Heart left ventricle (tissue), 13 donors: Measurements from ENCODE around the gene CAPN2.

ENCODE experiments used
- POLR2A ChIP-seq, 2 donors: fragments of 450-650 bp; IDR thresholded peaks; one replicate each; pipeline ENCODE4 v1.6.1; 2017; ENCODE audit warnings: antibody characterized with exemption in 2 of 2, mild to moderate bottlenecking in 2 of 2, moderate library complexity in 2 of 2
- TF ChIP-seq, protein P1 (sequence below), 12 donors: fragments of 200-600 bp; sonication (generic) in 4 of 12; IDR thresholded peaks; one replicate each; pipeline versions ENCODE4 v1.5.0 to v1.8.0; 2018 to 2022; ENCODE audit warnings: antibody characterized with exemption in 12 of 12, mild to moderate bottlenecking in 5 of 12
- donor health status: ischemic (EF 13 %, LVEDD 7.1; RV severe dilation, severe dysfunction).
- donor health status: DM: no; HTN: yes; CAD: no.
- donor health status: DM: no; HTN: no; CAD: no.
- donor health status: ischemic (EF 25% LVEDD 6.9; RV normal size, moderate dysfunction).
- donor health status: ischemic (EF 25% LVEDD 5.7; RV mildly dilated, moderate dysfunction).
- donor health status: ischemic (EF 35%, LVEDD 5.7; RV mildly dilated, moderate dysfunction).
- donor health status: nonischemic (EF 11% LVEDD 7.7; RV severe dilation, severe dysfunction).
- donor health status: DM: yes; HTN: yes; CAD: no.
- donor health status: PGD.
- donor health status: ischemic (EF 29% LVEDD 5.4; RV normal size, mild dysfunction).
- donor health status: nonischemic (EF 23%, LVEDD 6.1; RV moderate dilation, normal function).

DNA sequence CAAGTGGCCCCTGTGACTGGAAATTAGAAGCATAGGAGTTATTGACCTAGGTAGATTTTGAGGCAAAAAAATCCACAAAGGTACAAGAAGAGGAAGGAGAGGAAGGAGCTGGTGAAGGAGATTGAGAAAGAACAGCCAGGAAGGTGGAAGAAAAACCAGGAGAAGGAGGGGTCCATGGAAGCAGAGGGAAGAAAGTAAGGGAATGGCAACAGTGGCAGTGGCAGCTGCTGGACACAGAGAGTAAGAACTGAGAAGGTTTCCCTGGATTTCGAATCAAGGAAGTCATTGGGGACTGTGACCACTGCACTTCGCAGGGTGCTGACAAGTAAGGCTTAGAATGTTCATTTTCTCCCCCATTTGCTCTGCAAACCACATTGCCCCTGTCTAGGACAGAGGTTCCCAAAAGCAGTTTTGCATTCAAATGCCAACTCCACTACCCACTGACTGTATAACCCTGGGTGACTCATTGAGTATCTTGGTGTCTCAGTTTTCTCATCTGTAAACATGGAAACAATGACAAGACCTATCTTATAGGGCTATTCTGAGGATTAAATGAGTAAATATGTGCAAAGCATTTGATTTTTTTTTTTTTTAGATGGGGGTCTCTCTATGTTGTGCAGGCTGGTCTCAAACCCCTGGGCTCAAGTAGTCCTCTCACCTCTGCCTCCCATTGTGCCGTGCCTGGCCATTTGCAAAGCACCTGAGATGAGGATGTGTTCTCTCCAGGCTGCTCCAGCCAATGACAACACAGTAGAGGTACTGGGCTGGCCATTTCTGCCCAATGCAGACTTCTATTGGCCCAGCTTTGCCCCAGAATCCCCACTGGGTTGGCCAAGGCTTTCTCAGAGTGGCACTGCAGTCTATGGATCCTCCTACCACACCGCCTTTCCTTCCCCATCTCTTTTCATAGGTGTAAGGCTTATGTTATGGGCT lies 9.3 kb upstream of the CAPN2 start:
- no peak for TF ChIP-seq POLR2A (IDR thresholded peaks at IDR 0.05)
- TF ChIP-seq, protein P1, sequence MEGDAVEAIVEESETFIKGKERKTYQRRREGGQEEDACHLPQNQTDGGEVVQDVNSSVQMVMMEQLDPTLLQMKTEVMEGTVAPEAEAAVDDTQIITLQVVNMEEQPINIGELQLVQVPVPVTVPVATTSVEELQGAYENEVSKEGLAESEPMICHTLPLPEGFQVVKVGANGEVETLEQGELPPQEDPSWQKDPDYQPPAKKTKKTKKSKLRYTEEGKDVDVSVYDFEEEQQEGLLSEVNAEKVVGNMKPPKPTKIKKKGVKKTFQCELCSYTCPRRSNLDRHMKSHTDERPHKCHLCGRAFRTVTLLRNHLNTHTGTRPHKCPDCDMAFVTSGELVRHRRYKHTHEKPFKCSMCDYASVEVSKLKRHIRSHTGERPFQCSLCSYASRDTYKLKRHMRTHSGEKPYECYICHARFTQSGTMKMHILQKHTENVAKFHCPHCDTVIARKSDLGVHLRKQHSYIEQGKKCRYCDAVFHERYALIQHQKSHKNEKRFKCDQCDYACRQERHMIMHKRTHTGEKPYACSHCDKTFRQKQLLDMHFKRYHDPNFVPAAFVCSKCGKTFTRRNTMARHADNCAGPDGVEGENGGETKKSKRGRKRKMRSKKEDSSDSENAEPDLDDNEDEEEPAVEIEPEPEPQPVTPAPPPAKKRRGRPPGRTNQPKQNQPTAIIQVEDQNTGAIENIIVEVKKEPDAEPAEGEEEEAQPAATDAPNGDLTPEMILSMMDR (IDR thresholded peaks at IDR 0.05) = no peak
